GM19239 (cell line): ENCODE data around the gene PHLPP1.

Experiments
- DNase-seq: peaks from one replicate; pipeline ENCODE4 v3.0.0; 2011; ENCODE audit warnings: low spot score; ENCODE audit not compliant: insufficient read length
- FAIRE-seq: peaks from 2 replicates; lab custom pipeline; 2011; peaks lifted over from hg19 to GRCh38; lab: Jason Lieb, UNC

The PHLPP1 gene

DNA sequence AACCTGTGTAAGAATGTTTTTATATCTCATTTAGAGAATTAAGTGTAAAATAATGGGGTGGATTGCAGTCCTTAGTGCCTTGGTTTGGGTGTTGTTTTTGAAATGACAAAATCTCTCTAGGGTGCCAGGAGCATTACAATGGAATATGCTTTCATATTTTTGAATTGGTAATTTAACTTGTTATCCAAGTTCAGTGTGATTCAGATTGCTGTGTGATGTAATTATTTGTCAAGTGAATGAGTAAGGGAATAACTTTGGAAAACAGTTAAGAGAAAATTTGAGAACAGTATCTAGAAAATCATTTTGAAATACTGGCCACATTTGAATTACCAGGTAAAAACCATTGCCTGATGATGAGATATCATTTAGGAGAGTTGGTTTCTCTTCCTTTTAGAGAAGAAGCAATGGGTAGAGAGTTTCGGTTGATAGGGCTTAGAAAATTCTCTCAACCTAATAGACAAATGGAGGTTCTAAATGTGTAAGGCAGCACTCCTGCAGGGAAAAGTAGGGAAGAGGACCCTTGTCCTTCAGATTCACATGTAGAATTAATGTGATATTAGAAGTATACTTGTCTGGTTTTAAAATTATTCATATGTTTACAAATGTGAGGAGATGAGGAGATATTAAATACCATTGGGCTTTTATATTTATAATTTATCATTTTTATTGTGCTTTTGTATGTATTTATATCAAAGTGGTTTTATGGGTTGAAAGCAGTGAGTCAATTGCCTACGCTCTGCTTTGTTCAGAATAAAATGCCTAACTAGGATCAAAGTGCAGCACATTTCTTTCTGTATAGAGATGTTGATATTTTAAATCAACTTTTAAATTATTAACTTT lies 124.8 kb downstream of the PHLPP1 start:
- FAIRE-seq (peak; percentile 89), DNase-seq (no peak)

DNA sequence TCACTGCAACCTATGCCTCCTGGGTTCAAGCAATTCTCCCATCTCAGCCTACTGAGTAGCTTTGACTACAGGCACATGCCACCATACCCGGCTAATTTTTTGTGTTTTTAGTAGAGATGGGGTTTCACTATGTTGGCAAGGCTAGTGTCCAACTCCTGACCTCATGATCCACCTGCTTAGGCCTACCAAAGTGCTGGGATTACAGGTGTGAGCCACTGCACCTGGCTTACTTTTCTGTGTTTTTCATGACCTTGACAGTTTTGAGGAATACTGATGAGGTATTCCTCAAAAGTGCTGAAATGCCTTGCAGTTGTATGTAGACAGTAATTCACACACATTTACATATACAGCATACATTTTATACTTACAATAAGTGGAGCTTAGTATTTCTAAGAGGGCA lies 126.1 kb downstream of the PHLPP1 start:
- FAIRE-seq (no peak), DNase-seq (no peak)

DNA sequence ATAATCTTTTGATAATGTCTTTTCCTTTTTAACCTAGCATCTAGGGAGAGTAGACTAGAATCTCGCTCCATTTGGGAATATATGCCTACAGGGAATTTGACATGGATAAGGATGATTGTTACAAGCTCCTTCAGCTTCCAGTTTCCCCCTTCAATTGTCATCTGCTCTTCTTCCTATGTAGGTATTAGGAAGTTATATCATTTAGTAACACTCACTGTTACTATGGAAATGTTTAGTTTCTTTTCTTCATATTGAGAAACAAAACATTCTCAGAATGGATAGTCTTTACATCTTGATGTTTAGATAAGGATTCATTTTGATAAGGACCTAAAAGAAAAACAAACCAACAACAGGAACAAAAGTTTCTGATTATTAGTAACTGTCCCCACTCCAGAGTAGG lies 127.6 kb downstream of the PHLPP1 start:
- DNase-seq (no peak), FAIRE-seq (peak; percentile 84)

GRCh38 chr18:62844850-62845643 lies 129.7 kb downstream of the PHLPP1 start:
- peak; percentile 94 for FAIRE-seq

GRCh38 chr18:62846313-62846712 lies 131.0 kb downstream of the PHLPP1 start:
- peak; percentile 14 for FAIRE-seq
- no peak for DNase-seq

More at GRCh38 chr18:62844850-62845643, 129.7 kb downstream of the PHLPP1 start:
- DNase-seq: no peak

GRCh38 chr18:62847081-62847480 lies 131.7 kb downstream of the PHLPP1 start:
- no peak for FAIRE-seq
- no peak for DNase-seq

DNA sequence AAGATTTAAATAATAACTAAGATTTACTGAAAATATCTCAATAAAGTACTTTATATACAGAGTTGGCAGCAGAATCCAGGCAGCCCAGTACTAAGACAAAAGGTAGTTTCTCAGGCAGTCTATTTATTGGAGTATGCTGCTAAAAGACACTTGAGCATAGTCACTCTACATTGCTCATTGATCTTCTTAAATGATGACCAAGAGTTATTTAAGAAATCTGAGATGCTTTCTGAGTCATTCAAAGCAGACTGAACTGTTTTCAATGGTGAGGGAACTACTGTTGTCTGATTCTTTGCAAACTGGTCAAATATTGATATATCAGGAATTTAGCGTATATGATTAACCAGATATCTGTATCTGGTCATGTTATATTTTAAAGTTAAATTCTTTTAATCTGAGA lies 133.6 kb downstream of the PHLPP1 start:
- FAIRE-seq (no peak), DNase-seq (no peak)

GRCh38 chr18:62850619-62851306 lies 135.4 kb downstream of the PHLPP1 start:
- FAIRE-seq (no peak), DNase-seq (no peak)

DNA sequence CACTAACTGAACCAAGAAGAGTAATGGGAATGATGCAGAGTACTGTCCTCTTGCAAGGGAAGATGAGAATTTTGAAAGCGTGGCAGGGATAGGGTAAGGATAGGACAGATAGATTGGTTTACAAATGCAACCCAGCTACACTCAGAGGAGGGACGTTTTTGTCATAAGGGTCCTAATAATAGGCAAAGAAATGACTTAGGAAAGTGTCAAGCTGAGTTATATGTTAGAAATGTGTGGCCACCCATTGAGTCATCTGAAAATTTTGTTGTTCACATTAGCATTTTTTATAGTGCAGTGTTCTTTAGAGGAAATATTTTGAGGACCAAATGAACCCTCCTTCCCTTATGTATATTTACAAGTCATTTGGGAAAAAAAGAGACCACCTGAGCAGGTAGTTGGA lies 137.5 kb downstream of the PHLPP1 start:
- DNase-seq (no peak), FAIRE-seq (no peak)

GRCh38 chr18:62856294-62856693 lies 141.0 kb downstream of the PHLPP1 start:
- FAIRE-seq: no peak
- no peak for DNase-seq

DNA sequence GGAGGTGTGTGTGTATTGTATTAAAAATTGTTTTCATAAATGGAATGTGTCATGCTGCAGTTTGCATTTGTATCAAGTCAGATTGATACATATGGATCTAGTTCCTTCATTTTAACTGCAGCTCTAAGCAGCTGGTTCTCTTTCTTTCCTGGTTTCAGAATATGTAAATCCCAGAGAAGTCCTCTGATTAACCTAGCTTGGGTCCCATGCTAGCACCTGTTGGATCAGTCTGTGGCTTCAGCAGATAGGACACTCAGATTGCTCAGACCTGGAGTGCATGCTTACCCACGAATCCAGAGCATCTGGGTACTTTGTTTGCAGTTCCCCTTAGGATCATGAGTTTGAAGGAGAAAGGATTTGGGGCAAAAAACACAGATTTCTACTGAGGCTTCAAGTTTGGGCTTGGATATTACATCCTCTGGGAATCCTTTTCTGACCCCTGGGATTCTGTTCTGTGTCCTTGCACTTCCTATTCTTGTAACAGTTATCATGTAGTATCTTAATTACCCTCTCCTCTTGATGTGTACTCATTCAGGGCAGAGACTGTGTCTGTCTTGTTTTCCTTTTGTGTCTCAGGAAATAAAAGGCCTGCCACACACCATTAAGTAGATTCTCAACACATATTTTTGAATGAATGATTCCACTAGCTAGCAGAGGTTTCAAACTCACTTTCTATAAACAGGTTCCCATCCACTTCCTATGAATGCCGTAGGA lies 142.1 kb downstream of the PHLPP1 start:
- DNase-seq: no peak
- no peak for FAIRE-seq

DNA sequence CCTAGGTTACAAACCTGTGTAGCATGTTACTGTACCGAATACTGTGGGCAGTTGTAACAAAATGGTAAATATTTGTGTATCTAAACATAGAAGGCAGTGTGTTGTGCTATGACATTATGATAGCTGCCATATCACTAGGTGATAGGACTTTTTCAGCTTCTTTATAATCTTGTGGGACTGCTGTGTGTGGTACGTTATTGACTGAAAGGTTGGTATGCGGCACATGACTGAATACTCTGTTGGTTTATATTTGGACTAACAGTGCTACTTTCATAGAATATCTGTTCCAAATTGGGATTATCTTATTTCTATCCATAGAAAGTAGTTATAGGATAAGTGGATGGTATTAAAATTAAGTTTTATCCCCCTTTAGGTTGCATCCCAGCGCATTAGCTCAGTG lies 144.7 kb downstream of the PHLPP1 start:
- FAIRE-seq (no peak), DNase-seq (no peak)

DNA sequence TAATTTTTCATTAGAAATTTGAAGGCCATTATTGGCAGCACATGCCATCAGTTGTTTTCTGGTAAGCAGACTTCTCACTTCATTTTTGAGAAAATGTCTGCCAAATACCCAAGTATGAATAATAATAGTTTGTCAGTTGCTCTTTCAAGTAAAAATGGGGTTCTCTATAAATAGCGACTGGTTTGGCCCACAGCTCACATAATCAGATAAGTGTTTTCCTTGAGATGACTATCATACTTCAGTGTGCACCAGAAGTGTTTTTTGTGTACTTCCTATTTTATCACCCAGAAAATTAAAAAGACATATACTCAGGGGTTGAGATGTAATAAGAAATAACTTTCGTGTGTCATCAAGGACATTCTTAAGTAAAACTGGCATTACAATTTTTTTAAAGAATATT lies 147.1 kb downstream of the PHLPP1 start:
- DNase-seq: no peak
- FAIRE-seq: no peak

- FAIRE-seq: no peak
- DNase-seq: no peak
Observed at GRCh38 chr18:62863579-62864001, 148.2 kb downstream of the PHLPP1 start.

GRCh38 chr18:62865498-62865897 lies 150.2 kb downstream of the PHLPP1 start:
- no peak for FAIRE-seq
- DNase-seq: no peak

DNA sequence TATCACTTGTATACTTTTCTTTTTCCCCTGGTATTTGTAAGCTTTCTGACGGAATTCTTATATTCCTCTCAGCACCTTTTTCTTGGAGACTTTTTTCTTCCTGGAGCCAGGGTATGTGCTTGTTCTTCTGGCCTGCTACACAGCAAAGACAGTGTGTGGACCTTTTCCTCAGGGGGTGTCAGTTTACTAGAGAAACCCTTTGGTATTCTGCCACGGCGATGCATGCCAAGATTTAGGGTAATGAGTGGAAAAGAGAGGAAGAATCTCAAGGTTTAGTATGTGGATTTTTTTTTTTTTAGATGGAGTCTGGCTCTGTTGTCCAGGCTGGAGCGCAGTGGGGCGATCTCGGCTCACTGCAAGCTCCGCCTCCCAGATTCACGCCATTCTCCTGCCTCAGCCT lies 152.2 kb downstream of the PHLPP1 start:
- no peak for FAIRE-seq
- DNase-seq: no peak

DNA sequence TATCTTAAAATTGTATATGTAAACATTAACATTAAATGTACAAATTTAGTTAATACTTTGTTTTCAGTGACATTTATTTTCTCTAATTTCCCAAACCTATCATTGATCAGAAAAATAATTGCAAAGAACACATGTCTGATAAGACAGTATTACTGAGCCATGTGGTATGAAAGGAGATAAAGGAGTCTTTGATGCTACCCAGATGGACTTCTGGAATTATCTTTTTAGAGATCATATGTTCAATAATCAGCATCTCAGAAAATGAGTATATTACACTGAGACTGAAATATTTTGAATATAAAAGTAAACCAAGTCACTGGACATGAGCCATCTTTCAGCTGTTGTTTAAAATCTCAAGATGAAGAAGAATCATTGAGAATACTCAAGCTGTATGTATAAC lies 153.3 kb downstream of the PHLPP1 start:
- peak; percentile 52 for FAIRE-seq
- DNase-seq: no peak

DNA sequence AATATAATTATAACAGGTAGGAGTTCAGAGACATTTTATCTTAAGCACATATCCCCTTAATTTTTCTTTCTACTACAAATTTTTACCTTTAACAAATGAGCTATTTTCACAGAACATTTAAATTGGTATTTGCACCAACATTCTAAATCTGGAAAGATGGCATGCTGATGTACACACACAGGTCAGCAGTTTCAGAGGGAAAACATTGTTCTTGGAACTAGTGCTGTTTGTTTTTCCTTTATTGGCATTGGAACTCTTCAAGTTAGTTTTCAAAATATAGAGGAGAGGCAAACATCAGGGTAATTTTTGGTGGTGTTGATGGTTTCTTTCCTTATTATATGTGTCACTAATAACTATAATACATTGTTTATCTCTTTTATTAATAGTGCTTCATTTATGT lies 155.3 kb downstream of the PHLPP1 start:
- FAIRE-seq: peak; percentile 76
- no peak for DNase-seq

DNA sequence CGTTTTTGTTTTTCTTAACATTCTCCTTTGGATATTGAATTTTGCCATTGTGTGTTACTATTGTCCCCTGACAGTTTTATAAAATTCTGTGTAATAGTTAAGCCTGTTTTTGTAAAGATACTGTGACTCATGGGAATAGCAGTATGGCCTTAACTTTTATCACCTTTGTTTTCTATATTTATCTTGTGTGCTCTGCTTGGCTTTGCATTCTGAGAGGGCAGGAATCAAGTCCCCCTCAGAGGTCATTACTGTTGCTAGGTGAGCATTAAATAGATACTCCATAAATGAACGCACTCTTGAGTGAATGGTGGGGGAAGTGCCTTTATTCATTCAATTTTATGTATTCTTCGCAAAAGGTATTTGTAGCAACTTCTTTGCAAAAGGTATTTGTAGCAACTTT lies 160.0 kb downstream of the PHLPP1 start:
- DNase-seq (no peak), FAIRE-seq (no peak)

DNA sequence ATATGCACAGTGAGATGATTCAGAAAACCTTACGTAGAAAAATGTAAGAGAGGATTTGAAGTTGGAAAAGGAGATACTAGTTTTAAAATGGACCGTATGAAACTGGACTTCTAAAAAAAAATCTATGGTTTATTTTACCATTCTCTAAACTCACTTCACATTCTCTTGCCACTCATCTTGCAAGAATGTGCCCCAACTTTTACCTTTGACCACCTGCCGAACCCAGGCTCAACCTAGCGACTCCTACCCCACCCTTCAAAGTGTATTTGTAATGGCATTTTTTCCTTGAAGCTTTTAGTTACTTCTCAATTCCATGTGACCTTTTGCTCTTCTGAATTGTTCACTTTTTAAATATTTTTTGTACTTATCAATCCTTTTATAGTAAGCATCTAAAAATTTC lies 160.8 kb downstream of the PHLPP1 start:
- no peak for DNase-seq
- no peak for FAIRE-seq
